Panc1 (cell line): ENCODE results near the gene EPHB1.

Source experiments
- POLR2AphosphoS5 ChIP-seq: IDR thresholded peaks from 2 replicates; pipeline ENCODE4 v1.6.1; 2012; ENCODE audit warnings: mild to moderate bottlenecking, low read depth, low read length, moderate library complexity
- REST ChIP-seq, 2 experiments: IDR thresholded peaks; 2 replicates each; pipeline ENCODE4 v1.6.1; 2011 to 2012; ENCODE audit warnings: low read depth in 2 of 2, control low read depth in 1 of 2, low read length in 1 of 2, mild to moderate bottlenecking in 1 of 2, moderate library complexity in 1 of 2; ENCODE audit not compliant: insufficient read depth in 1 of 2
- SIN3A ChIP-seq: IDR thresholded peaks from 2 replicates; pipeline ENCODE4 v1.6.1; 2012; ENCODE audit warnings: low read depth, mild to moderate bottlenecking, low read length, moderate library complexity, borderline replicate concordance; ENCODE audit not compliant: insufficient read depth
- TCF7L2 ChIP-seq: IDR thresholded peaks from 2 replicates; pipeline ENCODE4 v1.6.1; 2011; ENCODE audit warnings: mild to moderate bottlenecking, low read depth, low read length, inconsistent platforms
- TF ChIP-seq, protein P1 (sequence below): fragments of 450-650 bp; IDR thresholded peaks from 2 replicates; pipeline ENCODE4 v1.5.1; 2017; ENCODE audit warnings: mild to moderate bottlenecking

DNA sequence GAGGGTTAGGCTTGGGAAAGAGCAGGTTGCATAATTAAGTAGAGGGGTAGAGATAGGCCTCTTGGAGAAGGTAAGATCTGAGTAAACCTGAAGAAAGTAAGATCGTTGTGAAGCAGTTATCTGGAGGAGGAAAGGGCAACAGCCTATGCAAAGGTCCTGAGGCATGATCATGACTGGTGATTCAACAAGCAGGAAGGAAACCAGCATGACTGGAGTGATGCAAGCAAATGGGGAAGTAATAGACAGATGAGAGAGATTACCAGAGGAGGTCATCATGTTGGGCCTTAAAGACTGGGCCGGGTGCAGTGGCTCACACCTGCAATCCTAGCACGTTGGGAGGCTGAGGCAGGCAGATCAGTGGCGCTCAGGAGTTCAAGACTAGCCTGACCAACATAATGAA, 360.2 kb downstream of the EPHB1 start:
- TF ChIP-seq, protein P1, sequence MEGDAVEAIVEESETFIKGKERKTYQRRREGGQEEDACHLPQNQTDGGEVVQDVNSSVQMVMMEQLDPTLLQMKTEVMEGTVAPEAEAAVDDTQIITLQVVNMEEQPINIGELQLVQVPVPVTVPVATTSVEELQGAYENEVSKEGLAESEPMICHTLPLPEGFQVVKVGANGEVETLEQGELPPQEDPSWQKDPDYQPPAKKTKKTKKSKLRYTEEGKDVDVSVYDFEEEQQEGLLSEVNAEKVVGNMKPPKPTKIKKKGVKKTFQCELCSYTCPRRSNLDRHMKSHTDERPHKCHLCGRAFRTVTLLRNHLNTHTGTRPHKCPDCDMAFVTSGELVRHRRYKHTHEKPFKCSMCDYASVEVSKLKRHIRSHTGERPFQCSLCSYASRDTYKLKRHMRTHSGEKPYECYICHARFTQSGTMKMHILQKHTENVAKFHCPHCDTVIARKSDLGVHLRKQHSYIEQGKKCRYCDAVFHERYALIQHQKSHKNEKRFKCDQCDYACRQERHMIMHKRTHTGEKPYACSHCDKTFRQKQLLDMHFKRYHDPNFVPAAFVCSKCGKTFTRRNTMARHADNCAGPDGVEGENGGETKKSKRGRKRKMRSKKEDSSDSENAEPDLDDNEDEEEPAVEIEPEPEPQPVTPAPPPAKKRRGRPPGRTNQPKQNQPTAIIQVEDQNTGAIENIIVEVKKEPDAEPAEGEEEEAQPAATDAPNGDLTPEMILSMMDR, result no peak
- no peak for TF ChIP-seq POLR2AphosphoS5
- no peak for TF ChIP-seq REST (IDR thresholded peaks at IDR 0.05; ENCODE audit: insufficient read depth in 1 of 2, low read depth in 2 of 2, low read length in 1 of 2)
- TF ChIP-seq TCF7L2, result no peak
- no peak for TF ChIP-seq SIN3A
